HG02610 (cell line): ENCODE data around the gene DPP10.

Source experiments
- ATAC-seq: cut with Tn5 transposase; IDR thresholded peaks from one replicate; pipeline ENCODE4 v1.9.1; 2021; ENCODE audit warnings: mild to moderate bottlenecking, moderate library complexity; ENCODE audit not compliant: unreplicated experiment

DPP10 gene

GRCh38 chr2:114789989-114790388 lies 347.5 kb downstream of the DPP10 start:
- no peak for ATAC-seq

GRCh38 chr2:114797540-114797939 lies 355.1 kb downstream of the DPP10 start:
- no peak for ATAC-seq

- ATAC-seq, result no peak
Observed at GRCh38 chr2:114797942-114798341, 355.5 kb downstream of the DPP10 start.

- no peak for ATAC-seq
Observed at GRCh38 chr2:114800371-114800770, 357.9 kb downstream of the DPP10 start.

GRCh38 chr2:114805195-114805594 lies 362.8 kb downstream of the DPP10 start:
- no peak for ATAC-seq

GRCh38 chr2:114810092-114810491 lies 367.7 kb downstream of the DPP10 start:
- no peak for ATAC-seq

GRCh38 chr2:114812261-114812660 lies 369.8 kb downstream of the DPP10 start:
- ATAC-seq, result no peak

GRCh38 chr2:114814355-114814754 lies 371.9 kb downstream of the DPP10 start:
- ATAC-seq, result no peak

- no peak for ATAC-seq
Observed at GRCh38 chr2:114821055-114821454, 378.6 kb downstream of the DPP10 start.

GRCh38 chr2:114843963-114844362 lies 401.5 kb downstream of the DPP10 start:
- no peak for ATAC-seq

- no peak for ATAC-seq
Observed at GRCh38 chr2:114857196-114857595, 414.8 kb downstream of the DPP10 start.

GRCh38 chr2:114859726-114860510 lies 417.5 kb downstream of the DPP10 start:
- ATAC-seq, result no peak

- ATAC-seq, result no peak
Observed at GRCh38 chr2:114862243-114862642, 419.8 kb downstream of the DPP10 start.

GRCh38 chr2:114864901-114865300 lies 422.5 kb downstream of the DPP10 start:
- no peak for ATAC-seq

- ATAC-seq, result no peak
Observed at GRCh38 chr2:114880046-114880445, 437.6 kb downstream of the DPP10 start.

GRCh38 chr2:114919985-114920384 lies 477.5 kb downstream of the DPP10 start:
- no peak for ATAC-seq

GRCh38 chr2:114922076-114922475 lies 479.6 kb downstream of the DPP10 start:
- no peak for ATAC-seq

GRCh38 chr2:114925296-114926255 lies 483.1 kb downstream of the DPP10 start:
- no peak for ATAC-seq

- no peak for ATAC-seq
Observed at GRCh38 chr2:114926303-114926702, 483.9 kb downstream of the DPP10 start.

GRCh38 chr2:114929225-114929624 lies 486.8 kb downstream of the DPP10 start:
- ATAC-seq, result no peak

- no peak for ATAC-seq
Observed at GRCh38 chr2:114933671-114934241, 491.3 kb downstream of the DPP10 start.
